Hair follicle dermal papilla cell (primary cell): ENCODE measurements around the gene SPATA31C1. TPM values are rescaled to one million over a fixed set of nuclear protein-coding genes. Genes with fewer than 3 reads are reported as not detected.

Source experiments
- total RNA-seq: library from RNA; depleted of rRNA; stranded (reverse); fragments of >200 nt; gene quantifications from 2 replicates; pipeline ENCODE4 v1.2.3, GENCODE V29; 2012

SPATA31C1 gene
- total RNA-seq = not detected in 2 replicates

DNA sequence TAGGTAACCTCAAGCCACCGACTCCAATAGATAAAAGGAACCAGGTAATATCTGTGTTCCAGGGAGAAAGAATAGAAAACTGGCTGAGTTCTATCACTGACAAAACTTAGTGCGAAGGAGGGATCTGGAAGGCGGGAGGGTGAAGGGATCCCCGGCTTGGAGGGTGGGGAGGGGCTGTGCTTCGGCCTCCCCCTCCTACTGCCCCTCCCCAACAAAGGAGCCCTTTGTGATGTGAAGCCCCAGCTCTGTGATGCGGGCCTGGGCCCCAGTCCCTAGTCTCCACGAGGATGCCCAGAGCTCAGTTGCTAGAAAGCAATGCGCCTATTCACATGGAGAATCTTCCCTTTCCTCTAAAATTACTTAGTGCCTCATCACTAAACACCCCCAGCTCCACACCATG lies at the start of gene SPATA31C1:
TSS of gene SPATA31C1 (plus strand) at position 301 of the 400 bp plus-strand sequence.

DNA sequence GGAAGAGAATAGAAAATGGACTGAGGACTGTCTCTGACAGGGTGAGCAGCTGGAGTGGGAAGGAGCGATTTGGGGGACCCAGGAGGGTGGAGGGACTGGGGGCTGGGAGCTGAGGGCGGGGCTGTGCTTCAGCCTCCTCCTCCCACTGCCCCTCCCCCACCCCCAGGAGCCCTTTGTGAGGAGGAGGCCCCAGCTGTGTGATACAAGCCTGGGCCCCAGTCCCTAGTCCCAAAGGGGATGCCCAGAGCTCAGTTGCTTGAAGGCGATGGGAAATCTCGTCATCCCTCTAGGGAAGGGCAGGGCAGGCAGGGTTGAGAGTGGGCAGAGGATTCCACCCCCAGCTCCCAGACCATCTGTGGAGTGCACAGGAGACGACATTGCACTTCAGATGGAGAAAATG lies 35.1 kb upstream of the SPATA31C1 start, which contains the start of gene SPATA31E1:
TSS of gene SPATA31E1 (plus strand) at position 251 of the 400 bp plus-strand sequence. CDS start at position 266, 15 bp downstream.

Other genes starting within 250 kb of the SPATA31C1 start
- 187 and 226 TPM in 2 replicates for gene CTSL, start 191.8 kb upstream of the SPATA31C1 start, total RNA-seq
- gene SPATA31E1, start 35.1 kb upstream of the SPATA31C1 start, total RNA-seq = not detected in 2 replicates
- gene CDK20, start 56.6 kb downstream of the SPATA31C1 start, total RNA-seq = 10.0 and 15.3 TPM in 2 replicates
- not detected in 2 replicates for gene SPATA31C2, start 220.5 kb downstream of the SPATA31C1 start, total RNA-seq